ENCODE data around the gene ATP13A3.

DNA sequence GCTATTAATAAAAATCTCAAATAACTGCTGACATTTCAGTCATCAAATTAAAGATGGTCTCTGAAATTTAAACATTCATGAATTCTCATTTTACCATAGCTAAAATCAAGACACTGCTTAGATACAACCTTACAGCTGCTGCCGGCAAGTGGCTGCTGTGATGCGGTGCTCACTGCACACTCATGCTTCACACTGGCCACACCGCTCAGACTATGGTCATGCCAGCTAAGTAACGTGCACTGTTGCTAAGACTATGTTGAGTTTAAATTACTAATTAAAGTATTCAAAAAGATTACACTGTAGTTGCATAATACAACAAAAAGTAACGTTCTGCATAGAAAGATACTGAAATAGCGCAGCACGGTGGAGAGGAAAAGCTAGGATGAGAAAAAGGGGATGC, 12.1 kb downstream of the ATP13A3 start:
- TF ChIP-seq, protein P1, sequence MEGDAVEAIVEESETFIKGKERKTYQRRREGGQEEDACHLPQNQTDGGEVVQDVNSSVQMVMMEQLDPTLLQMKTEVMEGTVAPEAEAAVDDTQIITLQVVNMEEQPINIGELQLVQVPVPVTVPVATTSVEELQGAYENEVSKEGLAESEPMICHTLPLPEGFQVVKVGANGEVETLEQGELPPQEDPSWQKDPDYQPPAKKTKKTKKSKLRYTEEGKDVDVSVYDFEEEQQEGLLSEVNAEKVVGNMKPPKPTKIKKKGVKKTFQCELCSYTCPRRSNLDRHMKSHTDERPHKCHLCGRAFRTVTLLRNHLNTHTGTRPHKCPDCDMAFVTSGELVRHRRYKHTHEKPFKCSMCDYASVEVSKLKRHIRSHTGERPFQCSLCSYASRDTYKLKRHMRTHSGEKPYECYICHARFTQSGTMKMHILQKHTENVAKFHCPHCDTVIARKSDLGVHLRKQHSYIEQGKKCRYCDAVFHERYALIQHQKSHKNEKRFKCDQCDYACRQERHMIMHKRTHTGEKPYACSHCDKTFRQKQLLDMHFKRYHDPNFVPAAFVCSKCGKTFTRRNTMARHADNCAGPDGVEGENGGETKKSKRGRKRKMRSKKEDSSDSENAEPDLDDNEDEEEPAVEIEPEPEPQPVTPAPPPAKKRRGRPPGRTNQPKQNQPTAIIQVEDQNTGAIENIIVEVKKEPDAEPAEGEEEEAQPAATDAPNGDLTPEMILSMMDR (IDR thresholded peaks at IDR 0.05; ENCODE audit: low read depth, low read length) = no peak
- TF ChIP-seq EZH2phosphoT487 (IDR thresholded peaks at IDR 0.05; ENCODE audit: low read depth) = no peak

All from OCI-LY3 (cell line).